ENCODE measurements around the gene ERICH3. TPM values are rescaled to one million over a fixed set of nuclear protein-coding genes. Genes with fewer than 3 reads are reported as not detected.

Gene ERICH3
- total RNA-seq, 1 experiment from 2014 or later = not detected

DNA sequence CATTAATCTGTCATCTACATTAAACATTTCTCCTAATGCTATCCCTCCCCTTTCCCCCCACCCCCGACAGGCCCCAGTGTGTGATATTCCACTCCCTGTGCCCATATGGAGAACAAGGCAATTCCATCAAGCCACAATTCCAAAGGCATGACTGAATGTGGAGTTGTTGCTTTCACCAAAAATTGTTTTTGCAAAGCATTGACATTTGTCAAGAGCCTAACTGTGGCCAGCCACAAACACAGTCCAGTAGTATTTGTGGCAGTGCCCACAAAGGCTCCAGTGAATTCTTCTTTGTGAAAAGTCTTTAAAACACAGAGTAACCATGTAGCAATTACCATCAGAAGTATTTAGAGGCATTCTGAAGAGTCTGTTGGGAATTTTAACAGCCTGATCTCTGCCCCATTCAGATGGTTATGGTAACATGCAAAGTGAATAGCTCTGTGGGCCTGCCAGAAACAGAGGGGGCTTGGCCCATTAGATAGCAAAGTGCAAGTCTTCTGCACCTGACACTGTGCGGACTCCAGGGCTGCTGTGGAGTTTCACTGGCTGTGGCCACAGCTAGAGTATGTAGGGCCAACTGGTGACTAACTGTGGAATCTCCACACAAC is 149.6 kb downstream of the ERICH3 start:
- Histone ChIP-seq H2BK20ac (ENCODE audit: low read depth, low read length, poor library complexity, severe bottlenecking) (no peak overlapping the region), H3T11ph (ENCODE audit: low read length) (no peak overlapping the region), H3K79me2 (ENCODE audit: insufficient read depth, low read length) (no peaks in the 10 kb centered on the region), H2BK12ac (ENCODE audit: insufficient read length, low read depth, low read length) (no peak overlapping the region), H2BK5ac (ENCODE audit: insufficient read length, low read length) (no peak overlapping the region), H3K23me2 (ENCODE audit: insufficient read length, low read depth, low read length, poor library complexity, severe bottlenecking) (no peaks in the 10 kb centered on the region), H4K5ac (ENCODE audit: insufficient read length, low read depth, low read length) (no peak overlapping the region), H3K18ac (ENCODE audit: insufficient read length, low read depth, low read length) (no peak overlapping the region), H3K23ac (ENCODE audit: insufficient read length, low read depth, low read length) (no peak overlapping the region), H3K9me3 (ENCODE audit: control insufficient read depth, low read depth, low read length) (no peaks in the 10 kb centered on the region), H4K20me1 (ENCODE audit: control insufficient read depth, insufficient read depth, insufficient read length) (no peaks in the 10 kb centered on the region), H3K4me2 (ENCODE audit: insufficient read depth, insufficient read length, low read length) (no peak overlapping the region), H3K56ac (ENCODE audit: insufficient read length, low read depth, low read length) (no peak overlapping the region), H3K4me1 (ENCODE audit: insufficient read depth, low read length) (peaks cover 6% of the 10 kb centered on the region; the same call in 1 of the 2 replicates), H3K27me3 (ENCODE audit: insufficient read depth, low read length) (no peaks in the 10 kb centered on the region), H2BK15ac (ENCODE audit: low read depth, low read length) (no peak overlapping the region), H3K14ac (ENCODE audit: insufficient read depth, low read length) (no peak overlapping the region), H2BK120ac (ENCODE audit: low read depth, low read length, poor library complexity, severe bottlenecking) (no peak overlapping the region), H3K9ac (ENCODE audit: extremely low read depth, insufficient read length, low read length) (no peak overlapping the region), H3K79me1 (ENCODE audit: insufficient read depth, low read depth, low read length, poor library complexity, severe bottlenecking) (no peaks in the 10 kb centered on the region), H2AFZ (ENCODE audit: low read length) (no peak overlapping the region), H4K8ac (replicated peaks; ENCODE audit: insufficient read length, low read depth, low read length) (no peak overlapping the region), H4K91ac (ENCODE audit: insufficient read length, low read depth, low read length) (no peak overlapping the region), H2AK5ac (ENCODE audit: insufficient read length, low read length) (no peak overlapping the region), H3K4ac (ENCODE audit: low read depth, low read length) (no peak overlapping the region), H3K27ac (ENCODE audit: insufficient read length, low read depth, low read length) (peak overlapping the region; percentile 40)
- no CpG with 5 or more reads among the region's 2 CpGs for WGBS (ENCODE audit: extremely low coverage, insufficient read length, low lambda C conversion rate)
- Mint-ChIP-seq H3K4me1 (peaks cover 44 to 54% of the 10 kb centered on the region in 2 experiments), H3K27ac (peak overlapping the region in 1 of 3 experiments; percentile 83; a peak in 2 of 7 replicates), H3K27me3 (ENCODE audit: low read depth) (no peaks in the 10 kb centered on the region), H3K9me3 (no peaks in the 10 kb centered on the region; a peak in 1 of 5 replicates), H3K4me3 (no peak overlapping the region), H3K36me3 (ENCODE audit: insufficient read depth in 1 of 3, low read depth in 3 of 3) (no peaks in the 10 kb centered on the region; a peak in 1 of 7 replicates)
- TF ChIP-seq, protein P1, sequence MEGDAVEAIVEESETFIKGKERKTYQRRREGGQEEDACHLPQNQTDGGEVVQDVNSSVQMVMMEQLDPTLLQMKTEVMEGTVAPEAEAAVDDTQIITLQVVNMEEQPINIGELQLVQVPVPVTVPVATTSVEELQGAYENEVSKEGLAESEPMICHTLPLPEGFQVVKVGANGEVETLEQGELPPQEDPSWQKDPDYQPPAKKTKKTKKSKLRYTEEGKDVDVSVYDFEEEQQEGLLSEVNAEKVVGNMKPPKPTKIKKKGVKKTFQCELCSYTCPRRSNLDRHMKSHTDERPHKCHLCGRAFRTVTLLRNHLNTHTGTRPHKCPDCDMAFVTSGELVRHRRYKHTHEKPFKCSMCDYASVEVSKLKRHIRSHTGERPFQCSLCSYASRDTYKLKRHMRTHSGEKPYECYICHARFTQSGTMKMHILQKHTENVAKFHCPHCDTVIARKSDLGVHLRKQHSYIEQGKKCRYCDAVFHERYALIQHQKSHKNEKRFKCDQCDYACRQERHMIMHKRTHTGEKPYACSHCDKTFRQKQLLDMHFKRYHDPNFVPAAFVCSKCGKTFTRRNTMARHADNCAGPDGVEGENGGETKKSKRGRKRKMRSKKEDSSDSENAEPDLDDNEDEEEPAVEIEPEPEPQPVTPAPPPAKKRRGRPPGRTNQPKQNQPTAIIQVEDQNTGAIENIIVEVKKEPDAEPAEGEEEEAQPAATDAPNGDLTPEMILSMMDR (conservative IDR thresholded peaks at IDR 0.05) = no peak
- DNase-seq = peak; percentile 35

All from H9 (cell line).